ENCODE measurements around the gene C19orf81. TPM values are rescaled to one million over a fixed set of nuclear protein-coding genes. Genes with fewer than 3 reads are reported as not detected.

C19orf81 gene
- total and polyA plus RNA-seq, 4 donors = 1.3 to 2.5 (median 1.7) TPM; not detected in 1

DNA sequence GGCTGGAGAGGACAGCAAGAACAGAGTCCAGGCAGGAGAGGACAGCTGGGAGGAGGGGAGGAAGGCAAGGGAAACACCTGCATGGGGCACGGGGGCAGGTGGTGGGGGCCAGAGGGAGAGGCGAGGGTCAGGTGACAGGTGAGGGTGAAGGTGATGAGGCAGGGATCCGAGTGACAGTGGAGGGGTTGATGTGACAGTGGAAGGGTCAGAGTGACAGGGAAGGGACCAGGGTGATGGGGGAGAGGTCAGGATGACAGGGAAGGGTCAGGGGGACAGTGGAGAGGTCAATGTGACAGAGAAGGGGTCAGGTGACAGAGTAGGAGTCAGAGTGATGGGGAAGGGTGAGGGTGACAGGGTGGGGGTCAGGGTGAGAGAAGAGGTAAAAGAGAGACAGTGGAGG lies 29.1 kb downstream of the C19orf81 start:
- no peaks in the 10 kb centered on the region for H3K36me3 ChIP-seq (ENCODE audit: control insufficient read depth in 4 of 4, insufficient read depth in 4 of 4, low read length in 4 of 4)
- H3K27me3 ChIP-seq (ENCODE audit: control insufficient read depth in 3 of 3, insufficient read depth in 3 of 3, low read length in 2 of 3) = peaks cover 0 to 13% (median 2%) of the 10 kb centered on the region in 3 donors
- H3K4me1 ChIP-seq (ENCODE audit: control insufficient read depth in 5 of 5, insufficient read depth in 5 of 5, low read length in 5 of 5) = no peaks in the 10 kb centered on the region
- H3K9me3 ChIP-seq (ENCODE audit: control insufficient read depth in 4 of 4, insufficient read depth in 3 of 4, low read length in 3 of 4) = peaks cover 0 to 9% (median 0%) of the 10 kb centered on the region in 4 donors
- WGBS, 2 donors = 48 to 53% methylated on average over 3 of the region's 3 CpGs
- no peak for ATAC-seq (ENCODE audit: insufficient read depth, low FRiP score)
- no peak overlapping the region for H3K4me3 ChIP-seq
- no peak overlapping the region for H3K27ac ChIP-seq (ENCODE audit: low read depth in 1 of 2, low read length in 1 of 2)
- no peak for DNase-seq
- TF ChIP-seq CTCF (IDR thresholded peaks at IDR 0.05; ENCODE audit: control extremely low read depth, extremely low read depth) = no peak
- no peak overlapping the region for H3K9ac ChIP-seq (ENCODE audit: insufficient read depth in 1 of 2, low read length in 2 of 2)

GRCh38 chr19:50679177-50680125 lies 30.2 kb downstream of the C19orf81 start:
- H3K9me3 ChIP-seq (ENCODE audit: control insufficient read depth in 4 of 4, insufficient read depth in 3 of 4, low read length in 3 of 4) = peaks cover 0 to 9% (median 0%) of the 10 kb centered on the region in 4 donors
- 11 to 12% methylated on average over 23 of the region's 23 CpGs for WGBS, 2 donors
- H3K36me3 ChIP-seq (ENCODE audit: control insufficient read depth in 4 of 4, insufficient read depth in 4 of 4, low read length in 4 of 4) = no peaks in the 10 kb centered on the region
- peak; percentile 71 to 81 (median 72) for DNase-seq
- no peak for TF ChIP-seq CTCF (IDR thresholded peaks at IDR 0.05; ENCODE audit: control extremely low read depth, extremely low read depth)
- H3K4me1 ChIP-seq (ENCODE audit: control insufficient read depth in 5 of 5, insufficient read depth in 5 of 5, low read length in 5 of 5) = no peaks in the 10 kb centered on the region
- peaks cover 0 to 7% (median 2%) of the 10 kb centered on the region in 3 donors for H3K27me3 ChIP-seq (ENCODE audit: control insufficient read depth in 3 of 3, insufficient read depth in 3 of 3, low read length in 2 of 3)
- peak; percentile 53 for ATAC-seq (ENCODE audit: insufficient read depth, low FRiP score)
- H3K27ac ChIP-seq (ENCODE audit: low read depth in 1 of 2, low read length in 1 of 2) = no peak overlapping the region
- H3K9ac ChIP-seq (ENCODE audit: insufficient read depth in 1 of 2, low read length in 2 of 2) = no peak overlapping the region
- H3K4me3 ChIP-seq = no peak overlapping the region

- Histone ChIP-seq H3K4me1 (ENCODE audit: control insufficient read depth in 5 of 5, insufficient read depth in 5 of 5, low read length in 5 of 5) (peaks cover 0 to 2% (median 0%) of the 10 kb centered on the region in 5 donors), H3K27ac (ENCODE audit: low read depth in 1 of 2, low read length in 1 of 2) (no peak overlapping the region), H3K9me3 (ENCODE audit: control insufficient read depth in 4 of 4, insufficient read depth in 3 of 4, low read length in 3 of 4) (peaks cover 0 to 3% (median 0%) of the 10 kb centered on the region in 4 donors), H3K36me3 (ENCODE audit: control insufficient read depth in 4 of 4, insufficient read depth in 4 of 4, low read length in 4 of 4) (peaks cover 0 to 2% (median 0%) of the 10 kb centered on the region in 4 donors), H3K9ac (ENCODE audit: insufficient read depth in 1 of 2, low read length in 2 of 2) (no peak overlapping the region), H3K4me3 (no peak overlapping the region), H3K27me3 (ENCODE audit: control insufficient read depth in 3 of 3, insufficient read depth in 3 of 3, low read length in 2 of 3) (peaks cover 5 to 22% (median 15%) of the 10 kb centered on the region in 3 donors)
- DNase-seq = no peak
- no peak for TF ChIP-seq CTCF (IDR thresholded peaks at IDR 0.05; ENCODE audit: control extremely low read depth, extremely low read depth)
- 15 to 21% methylated on average over 46 to 50 of the region's 50 CpGs for WGBS, 2 donors
- no peak for ATAC-seq (ENCODE audit: insufficient read depth, low FRiP score)
Observed at GRCh38 chr19:50686310-50687032, 37.2 kb downstream of the C19orf81 start.

All from lung (tissue), 12 donors.